ENCODE results near the gene DGAT2L6.
A peak's percentile ranks its signal among the peaks of the same experiment; 100 is the strongest.
"Not testable (repeated sequence)": the region's sequence is repeated elsewhere in the genome, so short reads cannot be mapped to it uniquely, and the experiment has no call there.

Gene DGAT2L6

GRCh38 chrX:70196961-70197720, 19.9 kb downstream of the DGAT2L6 start:
- DNase-seq (ENCODE audit: low spot score), result peak; percentile 49

DNA sequence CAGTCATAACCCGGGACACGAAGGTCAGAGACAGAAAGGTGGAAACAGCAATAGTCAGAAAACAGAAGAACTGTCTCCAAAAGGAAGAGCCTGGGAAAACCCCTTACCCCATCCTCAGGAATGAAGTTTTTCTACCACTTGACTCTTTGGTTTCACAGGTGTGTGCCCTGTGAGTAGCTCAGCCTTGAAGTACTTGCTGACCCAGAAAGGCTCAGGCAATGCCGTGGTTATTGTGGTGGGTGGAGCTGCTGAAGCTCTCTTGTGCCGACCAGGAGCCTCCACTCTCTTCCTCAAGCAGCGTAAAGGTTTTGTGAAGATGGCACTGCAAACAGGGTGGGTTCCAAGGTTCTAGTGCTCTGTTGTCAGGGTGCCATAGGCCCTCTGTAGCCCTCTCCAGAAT, 24.4 kb downstream of the DGAT2L6 start:
- no peak for DNase-seq (ENCODE audit: low spot score)

DNA sequence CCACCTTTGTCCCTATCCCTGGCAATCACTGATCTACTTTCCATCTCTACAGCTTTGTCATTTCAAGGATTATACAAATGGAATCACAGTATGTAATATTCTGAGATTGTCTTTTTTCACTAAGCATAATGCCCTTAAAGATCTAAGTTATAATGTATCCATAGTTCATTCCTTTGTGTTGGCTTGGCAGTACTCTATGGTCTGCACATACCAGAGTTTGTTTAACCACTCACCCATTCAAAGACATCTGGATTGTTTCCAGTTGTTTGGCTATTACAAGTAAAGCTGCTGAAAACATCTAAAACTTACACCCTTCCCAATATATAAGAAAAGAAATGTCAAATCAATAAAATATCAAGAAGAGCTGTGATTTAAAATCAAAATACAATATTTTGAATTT, 31.2 kb downstream of the DGAT2L6 start:
- no peak for DNase-seq (ENCODE audit: low spot score)

GRCh38 chrX:70209570-70209969, 32.3 kb downstream of the DGAT2L6 start:
- DNase-seq (ENCODE audit: low spot score), result not testable (repeated sequence)

DNA sequence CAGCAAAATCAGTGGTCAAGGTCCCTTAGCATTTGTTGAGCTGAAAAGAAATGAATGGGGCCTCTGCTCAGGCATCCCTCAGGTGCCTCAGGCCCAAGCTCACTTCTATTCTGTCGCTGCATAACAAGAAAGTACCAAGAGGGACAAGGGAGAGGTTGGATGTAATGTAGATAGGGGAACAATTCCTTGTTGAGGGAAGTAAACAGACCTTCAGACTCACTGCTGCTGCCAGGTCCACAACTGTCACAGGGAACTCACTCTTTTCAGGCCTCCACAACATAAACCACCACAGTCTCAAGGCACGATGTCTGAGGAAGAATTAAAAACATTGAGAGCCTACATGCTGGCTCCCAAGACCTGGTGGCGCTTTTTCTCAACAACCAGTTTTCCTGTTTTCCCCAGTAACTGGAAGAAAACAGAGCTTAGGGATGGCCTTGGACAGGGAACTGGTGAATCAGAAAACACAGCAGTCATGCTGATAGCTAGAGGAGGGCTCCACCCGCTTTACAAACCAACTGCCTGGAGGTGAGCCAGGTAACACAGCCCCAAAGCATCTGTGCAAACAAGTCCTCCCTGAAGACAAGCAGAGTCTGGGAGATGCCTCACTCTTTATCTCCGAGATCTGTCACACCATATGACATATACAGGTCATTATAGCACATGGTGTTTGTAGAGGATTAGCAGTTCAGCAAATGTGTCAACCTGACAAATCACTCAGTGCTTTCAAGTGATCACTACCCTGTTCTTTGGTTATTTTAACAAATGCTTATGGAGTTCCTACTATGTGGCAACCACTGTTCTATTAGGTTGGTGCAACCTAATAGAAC, 42.9 kb downstream of the DGAT2L6 start:
- no peak for DNase-seq (ENCODE audit: low spot score)

DNA sequence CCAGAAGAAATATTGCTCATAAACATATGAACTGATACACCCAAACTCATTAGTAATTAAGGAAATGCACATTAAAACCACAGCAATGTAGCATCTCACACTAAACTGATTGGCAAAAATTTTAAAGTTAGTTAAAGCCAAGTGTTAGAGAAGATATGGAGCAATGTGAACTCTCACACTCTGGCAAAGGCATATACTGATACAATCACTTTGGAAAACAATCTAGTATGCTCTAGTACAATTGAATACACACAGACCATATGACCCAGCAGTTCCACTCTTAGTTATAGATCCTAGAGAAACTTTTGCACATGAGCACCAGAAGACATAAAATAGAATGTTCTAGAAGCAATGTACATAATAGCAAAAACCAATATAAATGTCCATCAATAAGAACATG, 48.8 kb downstream of the DGAT2L6 start:
- DNase-seq (ENCODE audit: low spot score), result no peak

GRCh38 chrX:70226687-70227086, 49.4 kb downstream of the DGAT2L6 start:
- DNase-seq (ENCODE audit: low spot score), result no peak

GRCh38 chrX:70231666-70232065, 54.4 kb downstream of the DGAT2L6 start:
- no peak for DNase-seq (ENCODE audit: low spot score)

- no peak for DNase-seq (ENCODE audit: low spot score)
These were observed 57.1 kb downstream of the DGAT2L6 start, which contains the start of gene AWAT1 for GRCh38 chrX:70234355-70234754. Gene AWAT1 (plus strand): TSS chrX:70234655. CDS start chrX:70234696, 41 bp downstream.

DNA sequence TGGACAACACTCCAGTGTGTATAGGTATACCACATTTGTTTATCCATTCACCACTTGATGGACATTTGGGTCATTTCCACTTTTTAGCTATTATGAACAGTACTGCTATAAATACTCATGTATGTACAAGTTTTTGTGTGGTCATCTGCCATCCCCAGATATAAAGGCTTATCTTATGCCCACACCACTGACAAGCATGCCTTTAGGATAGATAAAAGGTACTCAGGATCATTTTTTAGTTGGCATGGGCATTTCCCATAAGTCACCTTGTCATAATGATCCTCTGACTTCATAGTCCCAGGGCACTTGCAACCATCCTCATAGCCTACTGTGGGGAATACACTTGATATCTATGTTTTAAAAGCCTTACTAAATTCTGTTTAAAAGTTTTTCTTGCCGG, 63.5 kb downstream of the DGAT2L6 start:
- no peak for DNase-seq (ENCODE audit: low spot score)

DNA sequence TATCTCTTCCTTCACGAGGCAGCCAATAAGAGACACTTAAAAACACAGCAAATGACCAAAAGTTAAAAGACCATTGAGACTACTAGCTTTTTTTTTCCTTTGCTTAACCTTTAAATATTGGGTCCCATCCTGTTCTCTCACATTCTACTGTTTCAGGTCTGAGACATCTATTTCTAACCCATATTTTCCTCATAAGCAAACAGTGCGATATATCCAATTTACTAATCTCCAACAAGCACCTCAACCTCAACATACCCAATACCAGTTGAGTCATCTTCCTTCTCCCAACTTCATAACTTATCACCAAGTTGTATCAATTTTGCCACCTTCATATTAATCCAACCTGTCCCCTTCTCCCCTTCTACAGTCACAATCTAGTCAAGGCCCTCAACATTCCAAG, 64.2 kb downstream of the DGAT2L6 start:
- no peak for DNase-seq (ENCODE audit: low spot score)

GRCh38 chrX:70243601-70244000, 66.3 kb downstream of the DGAT2L6 start:
- not testable (repeated sequence) for DNase-seq (ENCODE audit: low spot score)

DNA sequence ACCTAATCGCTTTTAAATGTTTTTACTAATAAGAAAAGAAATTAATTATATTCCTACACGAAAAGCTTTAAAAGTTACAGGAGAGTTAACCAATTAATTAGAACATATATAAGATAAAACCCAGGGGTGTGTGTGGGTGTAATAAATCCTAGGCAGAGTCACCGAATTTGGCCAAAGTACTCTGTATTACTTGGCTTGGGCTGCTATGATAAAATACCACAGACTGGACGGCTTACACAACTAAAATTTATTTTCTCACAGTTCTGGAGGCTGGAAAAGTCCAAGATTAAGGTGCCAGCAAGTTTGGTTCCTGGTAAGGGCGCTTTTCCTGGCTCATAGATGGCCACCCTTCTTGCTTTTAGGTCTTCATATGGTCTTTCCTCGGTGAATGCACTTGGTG, 67.6 kb downstream of the DGAT2L6 start:
- no peak for DNase-seq (ENCODE audit: low spot score)

DNA sequence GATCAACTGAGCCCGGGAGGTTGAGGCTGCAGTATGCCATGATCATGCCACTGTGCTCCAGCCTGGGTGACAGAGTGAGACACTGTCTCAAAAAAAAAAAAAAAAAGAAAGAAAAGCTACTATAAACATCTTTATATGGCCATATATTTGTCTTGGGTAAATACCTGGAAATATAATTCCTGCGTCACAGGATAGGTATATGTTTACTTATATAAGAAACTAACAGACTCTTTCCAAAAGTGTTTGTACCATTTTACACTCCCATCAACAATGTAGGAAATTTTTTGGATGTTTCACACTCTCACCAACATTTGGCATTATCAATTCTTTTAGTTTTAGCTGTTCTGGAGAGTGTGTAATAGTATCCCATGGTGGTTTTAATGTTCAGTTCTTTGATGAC, 70.0 kb downstream of the DGAT2L6 start:
- DNase-seq (ENCODE audit: low spot score), result no peak

DNA sequence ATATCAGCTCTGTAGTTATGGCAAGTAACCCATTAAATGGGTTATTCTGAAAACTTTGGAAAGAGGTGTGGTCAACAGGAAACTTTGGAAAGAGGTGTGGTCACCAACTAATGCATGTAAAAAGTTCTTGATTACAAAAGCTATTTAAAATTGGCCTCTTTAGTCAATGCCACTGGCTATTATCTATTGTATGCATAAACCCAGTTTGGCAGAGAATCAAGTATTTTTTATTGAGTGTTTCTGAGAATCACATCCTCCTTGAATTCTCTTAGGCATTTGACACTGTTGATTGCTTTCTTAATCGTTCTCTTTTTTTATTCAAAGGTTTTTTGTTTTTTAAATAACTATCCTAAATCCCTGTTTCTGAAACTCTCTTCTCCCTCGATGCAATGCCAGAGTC, 75.2 kb downstream of the DGAT2L6 start:
- DNase-seq (ENCODE audit: low spot score), result no peak

- DNase-seq (ENCODE audit: low spot score), result no peak
These were observed 76.2 kb downstream of the DGAT2L6 start for GRCh38 chrX:70253377-70254062.

GRCh38 chrX:70254063-70254400, 76.7 kb downstream of the DGAT2L6 start:
- DNase-seq (ENCODE audit: low spot score), result no peak

- no peak for DNase-seq (ENCODE audit: low spot score)
These were observed 77.6 kb downstream of the DGAT2L6 start for GRCh38 chrX:70254909-70255308.

All from SK-N-DZ (cell line).